Raji (cell line): ENCODE measurements around the gene IFI6.

Experiments used
- POLR2A ChIP-seq: IDR thresholded peaks from 2 replicates; pipeline ENCODE4 v1.6.1; 2011; ENCODE audit warnings: low read depth, low read length, control low read depth; ENCODE audit not compliant: insufficient read depth

Gene IFI6

GRCh38 chr1:27643600-27644368 is 28.2 kb downstream of the IFI6 start:
- TF ChIP-seq POLR2A, result no peak

- no peak for TF ChIP-seq POLR2A
Observed at GRCh38 chr1:27638805-27639204, 33.2 kb downstream of the IFI6 start.

GRCh38 chr1:27638047-27638734 is 33.8 kb downstream of the IFI6 start:
- no peak for TF ChIP-seq POLR2A

GRCh38 chr1:27635396-27636142 is 36.4 kb downstream of the IFI6 start:
- no peak for TF ChIP-seq POLR2A

GRCh38 chr1:27634985-27635367 is 37.0 kb downstream of the IFI6 start, which contains the start of gene FGR:
TSS of gene FGR (minus strand) at chr1:27635185. CDS start at chr1:27623916, 11,269 bp downstream.
- no peak for TF ChIP-seq POLR2A

- no peak for TF ChIP-seq POLR2A
Observed at GRCh38 chr1:27634177-27634984, 37.6 kb downstream of the IFI6 start.

GRCh38 chr1:27633640-27634176 is 38.3 kb downstream of the IFI6 start:
- no peak for TF ChIP-seq POLR2A

- TF ChIP-seq POLR2A, result no peak
Observed at GRCh38 chr1:27633298-27633610, 38.7 kb downstream of the IFI6 start.

GRCh38 chr1:27632387-27633297 is 39.4 kb downstream of the IFI6 start:
- TF ChIP-seq POLR2A, result no peak

- TF ChIP-seq POLR2A, result no peak
Observed at GRCh38 chr1:27630859-27631491, 41.0 kb downstream of the IFI6 start.

GRCh38 chr1:27628712-27629111 is 43.3 kb downstream of the IFI6 start:
- TF ChIP-seq POLR2A, result no peak

GRCh38 chr1:27627061-27627460 is 44.9 kb downstream of the IFI6 start:
- TF ChIP-seq POLR2A, result no peak
